ENCODE results near the gene YPEL2.

GRCh38 chr17:59353936-59354755 is 22.7 kb downstream of the YPEL2 start:
- TF ChIP-seq POLR2AphosphoS5 (IDR thresholded peaks at IDR 0.05; ENCODE audit: low read depth, low read length) (no peak), CTCF (IDR thresholded peaks at IDR 0.05) (no peak), SIN3A (IDR thresholded peaks at IDR 0.05; ENCODE audit: borderline replicate concordance, insufficient read depth, low read depth, low read length) (no peak), REST (IDR thresholded peaks at IDR 0.05; ENCODE audit: insufficient read depth in 1 of 2, low read depth in 2 of 2, low read length in 1 of 2) (no peak)

Measured in Panc1 (cell line).